ENCODE measurements around the gene ADGRV1.
"Not testable (repeated sequence)": the region's sequence is repeated elsewhere in the genome, so short reads cannot be mapped to it uniquely, and the experiment has no call there.

DNA sequence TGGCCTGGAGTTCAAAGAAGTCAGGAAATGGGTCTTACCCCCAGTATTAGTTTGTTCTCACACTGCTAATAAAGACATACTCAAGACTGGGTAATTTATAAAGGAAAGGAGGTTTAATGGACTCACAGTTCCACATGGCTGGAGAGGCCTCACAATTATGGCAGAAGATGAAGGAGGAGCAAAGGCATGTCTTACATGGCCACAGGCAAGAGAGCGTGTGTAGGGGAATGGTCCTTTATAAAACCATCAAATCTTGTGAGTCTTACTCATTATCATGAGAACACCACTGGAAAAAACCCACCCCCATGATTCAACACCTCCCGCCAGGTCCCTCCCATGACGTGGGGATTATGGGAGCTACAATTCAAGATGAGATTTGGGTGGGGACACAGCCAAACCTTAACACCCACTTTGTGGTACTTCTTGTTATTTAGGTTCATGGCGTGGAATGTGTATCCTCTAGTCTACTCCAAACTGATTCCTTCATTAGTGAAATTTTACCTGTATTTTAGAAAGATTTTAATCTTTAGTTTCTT is 211.5 kb downstream of the ADGRV1 start:
- TF ChIP-seq, protein P1, sequence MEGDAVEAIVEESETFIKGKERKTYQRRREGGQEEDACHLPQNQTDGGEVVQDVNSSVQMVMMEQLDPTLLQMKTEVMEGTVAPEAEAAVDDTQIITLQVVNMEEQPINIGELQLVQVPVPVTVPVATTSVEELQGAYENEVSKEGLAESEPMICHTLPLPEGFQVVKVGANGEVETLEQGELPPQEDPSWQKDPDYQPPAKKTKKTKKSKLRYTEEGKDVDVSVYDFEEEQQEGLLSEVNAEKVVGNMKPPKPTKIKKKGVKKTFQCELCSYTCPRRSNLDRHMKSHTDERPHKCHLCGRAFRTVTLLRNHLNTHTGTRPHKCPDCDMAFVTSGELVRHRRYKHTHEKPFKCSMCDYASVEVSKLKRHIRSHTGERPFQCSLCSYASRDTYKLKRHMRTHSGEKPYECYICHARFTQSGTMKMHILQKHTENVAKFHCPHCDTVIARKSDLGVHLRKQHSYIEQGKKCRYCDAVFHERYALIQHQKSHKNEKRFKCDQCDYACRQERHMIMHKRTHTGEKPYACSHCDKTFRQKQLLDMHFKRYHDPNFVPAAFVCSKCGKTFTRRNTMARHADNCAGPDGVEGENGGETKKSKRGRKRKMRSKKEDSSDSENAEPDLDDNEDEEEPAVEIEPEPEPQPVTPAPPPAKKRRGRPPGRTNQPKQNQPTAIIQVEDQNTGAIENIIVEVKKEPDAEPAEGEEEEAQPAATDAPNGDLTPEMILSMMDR (IDR thresholded peaks at IDR 0.05; ENCODE audit: insufficient read depth, low read length, poor library complexity, severe bottlenecking): not testable (repeated sequence)
- not testable (repeated sequence) for TF ChIP-seq EZH2phosphoT487 (conservative IDR thresholded peaks at IDR 0.05; ENCODE audit: low read length)

Measured in SU-DHL-6 (cell line).